ENCODE data around the gene REC114.

REC114 gene

DNA sequence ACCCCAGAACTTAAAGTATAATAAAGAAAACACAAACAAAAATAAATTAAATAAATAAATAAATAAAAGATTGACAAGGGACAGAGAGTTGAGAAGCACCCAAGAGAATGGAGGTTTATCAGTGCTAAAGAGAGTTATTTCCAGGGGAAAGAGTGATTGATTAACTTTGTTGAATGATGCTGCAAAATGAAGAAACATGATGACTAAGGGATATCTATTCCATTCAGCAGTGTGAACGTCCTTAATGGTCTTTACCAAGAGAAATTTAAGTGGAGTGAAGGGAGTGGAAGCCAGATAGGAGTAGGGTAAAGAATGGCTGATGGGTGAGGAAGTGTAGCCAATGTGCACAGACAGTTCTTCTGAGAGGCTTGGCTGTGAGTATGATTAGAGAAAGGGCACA is 11.1 kb downstream of the REC114 start:
- in situ Hi-C loops (cut with HindIII; ENCODE audit: low sequenced_read_pairs): no loop called here
- DNase-seq (ENCODE audit: low read depth, low spot score): no peak
- no peak overlapping the region for H3K4me3 ChIP-seq (ENCODE audit: low read depth, low read length)
- TF ChIP-seq, protein P1, sequence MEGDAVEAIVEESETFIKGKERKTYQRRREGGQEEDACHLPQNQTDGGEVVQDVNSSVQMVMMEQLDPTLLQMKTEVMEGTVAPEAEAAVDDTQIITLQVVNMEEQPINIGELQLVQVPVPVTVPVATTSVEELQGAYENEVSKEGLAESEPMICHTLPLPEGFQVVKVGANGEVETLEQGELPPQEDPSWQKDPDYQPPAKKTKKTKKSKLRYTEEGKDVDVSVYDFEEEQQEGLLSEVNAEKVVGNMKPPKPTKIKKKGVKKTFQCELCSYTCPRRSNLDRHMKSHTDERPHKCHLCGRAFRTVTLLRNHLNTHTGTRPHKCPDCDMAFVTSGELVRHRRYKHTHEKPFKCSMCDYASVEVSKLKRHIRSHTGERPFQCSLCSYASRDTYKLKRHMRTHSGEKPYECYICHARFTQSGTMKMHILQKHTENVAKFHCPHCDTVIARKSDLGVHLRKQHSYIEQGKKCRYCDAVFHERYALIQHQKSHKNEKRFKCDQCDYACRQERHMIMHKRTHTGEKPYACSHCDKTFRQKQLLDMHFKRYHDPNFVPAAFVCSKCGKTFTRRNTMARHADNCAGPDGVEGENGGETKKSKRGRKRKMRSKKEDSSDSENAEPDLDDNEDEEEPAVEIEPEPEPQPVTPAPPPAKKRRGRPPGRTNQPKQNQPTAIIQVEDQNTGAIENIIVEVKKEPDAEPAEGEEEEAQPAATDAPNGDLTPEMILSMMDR (IDR thresholded peaks at IDR 0.05; ENCODE audit: low read depth, low read length): no peak

DNA sequence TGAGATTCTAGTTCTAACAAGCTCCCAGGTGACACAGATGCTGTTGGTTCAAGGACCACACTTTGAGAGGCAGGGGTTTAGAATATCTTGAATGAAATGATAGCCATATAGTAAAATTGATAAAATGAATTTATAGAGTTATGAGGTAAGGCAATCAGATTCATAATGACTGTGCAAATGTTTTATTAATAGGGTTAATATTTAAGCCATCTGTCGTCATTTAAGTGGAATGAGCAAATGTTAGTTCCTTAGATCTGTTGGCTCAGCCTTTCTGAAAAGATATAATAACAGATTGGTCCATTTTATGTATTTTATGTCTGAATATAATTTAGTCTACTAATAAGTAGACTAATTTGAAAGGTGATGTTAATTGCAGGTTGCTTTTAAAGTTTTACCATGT is 12.9 kb downstream of the REC114 start:
- in situ Hi-C loops (cut with HindIII; ENCODE audit: low sequenced_read_pairs): no loop called here
- no peak overlapping the region for H3K4me3 ChIP-seq (ENCODE audit: low read depth, low read length)
- DNase-seq (ENCODE audit: low read depth, low spot score): no peak
- TF ChIP-seq, protein P1 (IDR thresholded peaks at IDR 0.05; ENCODE audit: low read depth, low read length): no peak

DNA sequence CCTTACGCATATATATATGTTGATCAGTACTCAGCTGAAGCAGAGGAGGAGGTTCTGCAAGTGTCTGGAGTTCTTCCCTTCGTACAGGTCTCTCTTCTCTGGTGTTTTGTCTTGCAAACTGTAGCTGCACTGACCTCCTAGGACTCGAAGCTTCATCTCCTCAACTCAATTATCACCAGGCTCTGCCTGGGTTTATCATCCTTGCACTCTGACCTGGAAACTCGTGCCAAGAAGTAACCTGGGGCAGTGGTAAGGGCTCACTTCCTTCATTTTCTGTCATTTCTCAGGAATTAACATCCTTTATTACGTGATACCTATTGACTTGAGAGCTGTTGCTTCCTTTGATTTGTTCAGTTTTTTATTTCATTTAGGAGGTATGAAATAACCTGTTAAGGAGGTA is 14.4 kb downstream of the REC114 start:
- in situ Hi-C loops (cut with HindIII; ENCODE audit: low sequenced_read_pairs): no loop called here
- H3K4me3 ChIP-seq (ENCODE audit: low read depth, low read length): no peak overlapping the region
- TF ChIP-seq, protein P1 (IDR thresholded peaks at IDR 0.05; ENCODE audit: low read depth, low read length): no peak

DNA sequence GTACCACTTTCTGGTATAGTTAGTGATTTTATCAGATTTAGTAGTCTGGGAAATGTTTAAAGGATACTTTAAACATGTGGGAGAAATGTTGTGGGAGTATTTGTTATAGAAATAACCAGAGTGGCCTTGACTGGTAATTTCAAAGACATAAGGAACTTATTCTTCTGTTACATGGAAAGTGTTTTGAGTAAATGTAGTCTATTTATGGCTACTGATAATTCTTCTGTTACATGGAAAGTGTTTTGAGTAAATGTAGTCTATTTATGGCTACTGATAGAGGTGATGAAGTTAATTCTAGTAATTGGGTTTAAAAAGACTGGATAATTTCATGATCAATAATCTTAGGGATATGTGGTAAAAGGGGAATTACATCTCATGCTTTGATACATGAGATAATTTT is 17.7 kb downstream of the REC114 start:
- TF ChIP-seq, protein P1 (IDR thresholded peaks at IDR 0.05; ENCODE audit: low read depth, low read length): no peak
- in situ Hi-C loops (cut with HindIII; ENCODE audit: low sequenced_read_pairs): no loop called here
- no peak for DNase-seq (ENCODE audit: low read depth, low spot score)
- H3K4me3 ChIP-seq (ENCODE audit: low read depth, low read length): no peak overlapping the region

More for the DNA sequence above, 14.4 kb downstream of the REC114 start:
- no peak for DNase-seq (ENCODE audit: low read depth, low spot score)

DNA sequence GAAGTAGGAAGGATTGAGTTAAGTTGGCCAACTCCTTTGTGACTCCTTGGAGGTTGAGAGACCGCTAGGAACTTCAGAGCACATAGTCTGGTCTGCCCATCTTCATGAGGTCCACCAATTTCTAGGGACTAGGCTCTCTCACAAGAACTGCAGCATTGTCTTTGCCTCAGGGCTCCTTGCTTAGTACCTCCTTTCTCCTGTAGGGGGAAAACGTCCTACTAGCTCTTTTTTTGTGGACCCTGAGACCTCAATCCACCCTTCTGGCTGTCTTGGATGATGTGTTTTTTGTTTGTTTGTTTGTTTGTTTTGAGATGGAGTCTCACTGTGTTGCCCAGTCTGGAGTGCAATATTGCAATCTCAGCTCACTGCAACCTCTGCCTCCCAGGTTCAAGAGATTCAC is 21.6 kb downstream of the REC114 start:
- no peak for DNase-seq (ENCODE audit: low read depth, low spot score)
- no peak overlapping the region for H3K4me3 ChIP-seq (ENCODE audit: low read depth, low read length)
- TF ChIP-seq, protein P1 (IDR thresholded peaks at IDR 0.05; ENCODE audit: low read depth, low read length): peak; percentile 16
- in situ Hi-C loops (cut with HindIII; ENCODE audit: low sequenced_read_pairs): no loop called here

DNA sequence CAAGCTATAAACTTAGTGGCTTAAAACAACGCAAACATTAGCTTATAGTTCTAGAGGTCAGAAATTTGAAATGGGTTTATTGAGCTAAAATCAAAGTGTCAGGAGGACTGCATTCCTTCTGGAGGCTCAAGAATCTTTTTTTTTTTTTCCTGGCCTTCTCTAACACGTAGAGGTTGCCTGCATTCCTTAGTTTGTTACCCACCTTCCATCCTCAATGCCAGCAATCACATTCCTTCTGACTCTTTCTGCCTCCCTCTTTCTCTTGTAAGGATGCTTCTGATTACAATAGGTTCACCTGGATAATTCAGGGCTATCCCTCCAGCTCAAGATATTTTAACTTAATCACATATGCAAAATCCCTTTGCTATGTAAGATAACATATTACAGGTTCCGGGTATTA is 24.8 kb downstream of the REC114 start:
- in situ Hi-C loops (cut with HindIII; ENCODE audit: low sequenced_read_pairs): no loop called here
- TF ChIP-seq, protein P1 (IDR thresholded peaks at IDR 0.05; ENCODE audit: low read depth, low read length): no peak
- no peak overlapping the region for H3K4me3 ChIP-seq (ENCODE audit: low read depth, low read length)
- no peak for DNase-seq (ENCODE audit: low read depth, low spot score)

DNA sequence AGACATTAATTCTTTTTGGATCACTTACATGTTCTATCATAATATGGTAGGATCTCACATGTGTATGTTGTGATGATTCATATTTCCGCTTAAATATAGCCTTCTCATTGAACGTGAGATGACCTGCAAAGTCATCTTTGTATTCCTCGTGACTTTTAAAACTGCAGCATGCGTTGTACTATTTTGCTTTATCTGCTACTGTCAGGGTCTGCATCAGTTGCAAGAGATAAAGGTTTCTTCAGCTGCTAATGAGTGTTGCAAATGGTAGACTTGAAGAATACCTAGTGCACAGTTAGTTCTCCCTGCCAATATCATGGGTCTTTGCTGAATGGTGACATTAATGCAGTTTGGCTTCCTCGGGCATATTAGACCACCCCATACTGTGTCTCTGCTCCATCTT is 31.8 kb downstream of the REC114 start:
- H3K4me3 ChIP-seq (ENCODE audit: low read depth, low read length): no peak overlapping the region
- in situ Hi-C loops (cut with HindIII; ENCODE audit: low sequenced_read_pairs): no loop called here
- DNase-seq (ENCODE audit: low read depth, low spot score): no peak
- TF ChIP-seq, protein P1 (IDR thresholded peaks at IDR 0.05; ENCODE audit: low read depth, low read length): no peak
